HG02588 (cell line): ENCODE data around the gene MSRB3.

ENCODE experiments used
- ATAC-seq: cut with Tn5 transposase; IDR thresholded peaks from one replicate; pipeline ENCODE4 v1.9.1; 2021; ENCODE audit warnings: mild to moderate bottlenecking, moderate library complexity; ENCODE audit not compliant: unreplicated experiment

MSRB3 gene

GRCh38 chr12:65492998-65493912 lies 214.8 kb downstream of the MSRB3 start:
- no peak for ATAC-seq

DNA sequence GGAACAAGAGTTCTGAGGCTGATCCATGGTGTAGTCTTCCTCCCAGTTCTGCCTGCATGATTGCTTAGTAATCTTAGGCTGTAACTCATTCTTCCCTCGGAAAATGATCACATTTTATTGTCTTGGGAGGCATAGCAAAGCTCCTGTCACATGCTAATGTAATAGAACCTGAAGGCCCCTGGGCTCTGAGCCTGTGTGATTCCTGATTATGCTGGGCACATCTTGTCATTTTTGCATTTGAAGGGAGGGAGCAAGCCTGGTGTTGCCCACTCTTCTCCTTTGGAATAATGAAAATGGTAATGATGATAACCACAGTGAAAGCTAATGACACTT lies 215.4 kb downstream of the MSRB3 start:
- no peak for ATAC-seq

- no peak for ATAC-seq
Measured at GRCh38 chr12:65494537-65494936, 216.1 kb downstream of the MSRB3 start.

GRCh38 chr12:65495233-65495632 lies 216.8 kb downstream of the MSRB3 start:
- ATAC-seq = no peak

DNA sequence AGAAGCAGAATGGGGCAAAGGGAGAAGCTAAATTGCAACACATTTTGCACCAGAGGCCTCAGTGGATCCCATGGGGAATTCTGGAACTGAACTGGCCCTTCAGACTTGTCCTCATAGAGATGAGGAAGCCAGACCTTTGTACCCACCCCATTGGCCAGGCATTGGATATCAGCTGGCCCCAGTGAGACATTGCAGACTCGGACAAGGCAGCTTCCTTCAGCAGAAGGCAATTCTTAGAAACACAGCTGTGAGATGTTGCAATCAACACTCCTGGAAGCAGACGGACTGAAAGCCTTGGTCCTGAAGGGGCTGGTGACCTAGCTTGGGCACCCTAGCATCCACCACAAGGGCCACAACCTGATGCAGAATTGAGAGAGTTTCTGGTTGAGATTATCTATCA lies 218.1 kb downstream of the MSRB3 start:
- ATAC-seq = no peak

DNA sequence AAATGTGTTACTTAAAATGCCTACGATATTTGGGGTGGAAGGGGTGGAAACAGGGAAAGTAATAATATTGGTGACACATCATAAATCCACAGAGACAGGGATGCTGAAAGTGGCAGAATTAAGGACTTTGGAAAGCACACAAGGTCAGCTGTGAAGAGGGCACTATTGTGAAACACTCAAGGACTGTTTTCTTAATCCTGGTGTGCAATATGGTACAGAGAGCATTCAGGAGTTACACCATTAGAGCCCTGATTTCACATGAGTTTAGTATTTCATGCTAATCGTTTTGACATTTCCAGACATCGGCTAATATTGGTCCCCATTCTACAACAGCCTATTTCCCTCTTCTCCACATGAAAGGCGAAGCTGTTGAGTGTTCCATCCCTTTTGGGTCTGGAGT lies 219.2 kb downstream of the MSRB3 start:
- no peak for ATAC-seq

- no peak for ATAC-seq
Measured at GRCh38 chr12:65499167-65499566, 220.7 kb downstream of the MSRB3 start.

- no peak for ATAC-seq
Measured at GRCh38 chr12:65500091-65500900, 221.8 kb downstream of the MSRB3 start.

GRCh38 chr12:65501093-65501621 lies 222.7 kb downstream of the MSRB3 start:
- ATAC-seq = no peak

- ATAC-seq = no peak
Measured at GRCh38 chr12:65501935-65502334, 223.5 kb downstream of the MSRB3 start.

DNA sequence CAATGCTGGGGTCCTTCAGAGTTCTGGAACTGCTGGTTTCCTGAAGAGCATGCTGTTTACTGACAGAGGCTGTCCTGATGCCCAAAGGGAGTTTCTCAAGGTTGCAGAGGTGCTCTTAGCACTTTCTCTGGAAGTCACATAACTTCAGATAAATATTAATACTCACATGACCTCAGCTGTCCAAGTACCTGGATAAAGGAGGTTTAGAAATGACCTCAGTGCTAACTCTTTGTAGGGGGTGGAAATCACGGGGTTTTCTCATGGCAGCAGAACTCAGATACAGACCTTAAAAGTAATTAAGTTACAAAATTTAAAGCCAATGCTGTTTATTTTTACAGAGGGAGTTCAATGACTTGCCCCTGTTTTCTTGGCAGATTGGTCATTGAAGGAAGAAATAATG lies 225.9 kb downstream of the MSRB3 start:
- ATAC-seq = no peak

DNA sequence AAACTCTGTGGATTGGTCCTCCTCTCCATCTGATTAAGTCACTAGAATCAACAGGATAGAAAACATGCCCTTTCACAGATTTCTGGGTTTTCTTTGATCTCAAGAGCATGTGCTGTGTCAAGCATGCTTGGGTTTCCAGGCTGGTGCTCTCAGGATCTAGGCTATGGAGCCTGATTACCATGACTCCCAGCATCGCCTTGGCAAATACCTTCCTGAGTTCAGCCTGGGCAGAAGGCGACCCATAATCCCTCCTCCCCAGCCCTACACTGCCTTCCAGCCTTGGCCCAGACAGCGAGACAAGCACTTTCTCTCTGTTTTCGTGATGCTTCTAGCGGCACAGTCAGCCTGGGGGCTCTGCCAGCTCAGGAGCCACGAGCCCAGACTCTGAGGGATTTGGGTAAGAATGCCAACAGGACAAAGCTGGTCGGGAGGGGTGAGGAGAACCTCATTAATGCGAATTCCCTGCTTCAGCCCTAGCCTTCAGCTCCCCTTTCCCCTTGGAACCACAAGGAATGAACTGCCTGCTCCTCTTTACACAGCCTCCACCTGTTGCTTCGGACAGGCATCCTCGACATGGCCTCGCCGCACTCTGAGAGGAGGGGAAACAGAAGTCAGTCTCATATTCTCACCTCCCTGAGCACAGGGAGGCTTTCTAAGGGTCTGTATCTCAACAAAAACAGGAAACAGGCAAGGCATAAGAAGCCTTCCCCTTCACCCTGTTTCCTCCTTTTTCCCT lies 227.1 kb downstream of the MSRB3 start:
- no peak for ATAC-seq

DNA sequence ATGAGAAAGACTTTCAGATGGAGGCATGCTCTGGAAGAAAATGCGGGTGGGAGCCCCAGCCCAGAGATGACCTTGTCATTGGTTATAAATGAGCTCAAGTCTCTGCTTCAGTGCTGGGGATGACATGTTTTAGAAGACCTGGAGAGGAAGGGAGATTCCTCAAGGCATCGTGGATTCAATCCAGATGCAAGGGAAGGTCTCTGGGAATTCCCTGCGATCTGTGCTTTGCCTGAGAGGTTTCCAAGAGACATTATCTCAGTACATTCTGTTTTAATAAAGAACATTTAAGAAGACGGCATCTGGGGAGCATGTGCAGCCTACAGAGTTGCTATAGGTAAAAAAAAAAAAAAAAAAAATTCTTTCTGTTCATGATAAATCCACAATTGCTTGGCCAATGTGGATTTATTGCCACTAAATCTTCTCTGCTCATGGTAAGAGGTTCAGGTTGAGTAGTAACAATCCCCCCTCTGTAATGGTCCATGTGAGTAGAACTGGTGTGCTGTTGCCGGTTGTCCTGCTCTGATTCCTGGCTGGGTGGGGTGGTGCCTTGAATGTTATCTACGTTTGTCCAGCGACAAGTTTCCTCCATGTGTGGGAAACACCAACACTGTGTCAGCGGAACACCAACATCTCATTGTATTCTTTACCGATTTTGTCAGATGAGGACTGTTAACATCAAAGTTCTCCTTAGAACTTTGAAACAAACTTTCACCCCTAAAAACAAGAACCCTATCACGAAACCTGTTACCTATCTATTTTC lies 230.0 kb downstream of the MSRB3 start:
- no peak for ATAC-seq

GRCh38 chr12:65510007-65510406 lies 231.5 kb downstream of the MSRB3 start:
- ATAC-seq = no peak

DNA sequence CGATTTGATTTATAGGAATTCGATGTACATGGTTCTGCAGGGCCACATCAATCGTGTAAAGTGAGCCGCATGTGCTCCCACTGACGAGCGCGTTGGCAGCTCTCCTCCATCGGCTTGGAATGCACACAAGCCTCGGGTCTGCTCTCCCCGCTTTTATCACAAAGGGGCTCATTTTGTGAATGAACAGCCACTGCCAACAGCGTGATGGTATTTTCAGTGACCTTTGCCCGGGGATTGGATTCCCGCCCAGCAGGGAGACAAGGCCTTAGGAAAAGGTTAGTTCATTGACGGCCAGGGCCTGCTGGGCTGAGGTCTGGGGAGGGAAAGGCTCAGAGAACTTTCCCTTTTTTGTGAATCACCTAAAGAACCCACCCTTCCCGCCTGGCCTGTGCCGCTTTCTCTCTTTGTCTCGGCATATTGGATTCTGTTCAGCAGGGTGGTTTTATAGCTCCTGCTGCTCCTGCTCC lies 232.1 kb downstream of the MSRB3 start:
- ATAC-seq = no peak

GRCh38 chr12:65511134-65511834 lies 232.8 kb downstream of the MSRB3 start:
- no peak for ATAC-seq

DNA sequence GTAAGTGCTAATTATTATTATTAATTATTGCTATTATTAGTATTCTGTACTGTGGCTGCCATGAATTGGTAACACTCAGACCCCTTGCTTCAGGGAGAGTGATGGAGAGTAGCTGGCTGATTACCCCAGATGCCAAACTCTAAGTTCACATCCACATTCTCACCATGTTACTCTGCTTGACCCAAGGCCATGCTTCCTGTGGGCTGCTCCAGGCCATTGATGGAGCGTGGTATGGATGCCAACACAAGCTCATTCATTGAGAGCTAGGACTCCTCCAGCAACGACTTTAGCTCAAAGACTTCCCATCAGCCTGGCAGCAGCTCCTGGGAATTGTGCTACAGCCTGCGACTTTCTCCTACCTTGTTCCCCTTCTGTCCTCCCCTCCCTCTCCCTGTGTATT lies 233.4 kb downstream of the MSRB3 start:
- no peak for ATAC-seq
